Tibial nerve (tissue), 4 donors: Measurements from ENCODE around the gene STPG3. TPM values are rescaled to one million over a fixed set of nuclear protein-coding genes. Genes with fewer than 3 reads are reported as not detected.

Source experiments
- DNase-seq, 2 donors: peaks; one replicate each; pipeline ENCODE4 v3.0.0-alpha.2; 2019; ENCODE audit warnings: low spot score in 2 of 2
- H3K27ac ChIP-seq, 4 donors: fragments of 200-600 bp; sonication (generic) in 3 of 4; one replicate each; pipeline ENCODE4 v1.5.1; 2017 to 2019; ENCODE audit warnings: mild to moderate bottlenecking in 1 of 4
- H3K27me3 ChIP-seq, 2 donors: fragments of 200-600 bp; sonication (generic) in 1 of 2; one replicate each; pipeline versions ENCODE4 v1.5.1 to v1.6.0; 2017 to 2019
- H3K36me3 ChIP-seq, 3 donors: fragments of 200-600 bp; sonication (generic); one replicate each; pipeline ENCODE4 v1.5.1; 2018 to 2019
- H3K4me1 ChIP-seq, 4 donors: fragments of 200-600 bp; sonication (generic) in 3 of 4; one replicate each; pipeline ENCODE4 v1.5.1; 2017 to 2019
- H3K4me3 ChIP-seq, 4 donors: fragments of 200-600 bp; sonication (generic) in 3 of 4; one replicate each; pipeline ENCODE4 v1.5.1; 2017 to 2019; ENCODE audit warnings: mild to moderate bottlenecking in 1 of 4, moderate library complexity in 1 of 4
- H3K9me3 ChIP-seq, 4 donors: fragments of 200-600 bp; sonication (generic) in 3 of 4; one replicate each; pipeline ENCODE4 v1.5.1; 2017 to 2019
- CTCF ChIP-seq, 5 experiments: fragments of 200-600 bp in 3 of 5; fragments of 450-650 bp in 2 of 5; sonication (generic) in 3 of 5; IDR thresholded peaks; one replicate each; pipeline ENCODE4 v1.5.1; 2016 to 2019; ENCODE audit warnings: antibody characterized with exemption in 5 of 5, mild to moderate bottlenecking in 3 of 5, moderate library complexity in 2 of 5
- EP300 ChIP-seq, 2 donors: sonication (generic); formaldehyde crosslinking; IDR thresholded peaks; one replicate each; pipeline ENCODE4 v1.6.1; 2017; ENCODE audit warnings: antibody characterized with exemption in 2 of 2, mild to moderate bottlenecking in 1 of 2
- POLR2A ChIP-seq, 2 donors: fragments of 450-650 bp; IDR thresholded peaks; one replicate each; pipeline ENCODE4 v1.6.1; 2017; ENCODE audit warnings: antibody characterized with exemption in 2 of 2, mild to moderate bottlenecking in 2 of 2, moderate library complexity in 2 of 2
- WGBS, 2 donors: methylation state at CpG; one replicate each; pipeline ENCODE4 v1.1.5; 2018; 5-methylcytosine and 5-hydroxymethylcytosine counted together
- total RNA-seq, 4 donors: library from RNA; depleted of rRNA; stranded (reverse); fragments of >200 nt; gene quantifications; one replicate each; pipeline ENCODE4 v1.1.0, GENCODE V29; 2016

STPG3 gene
- total RNA-seq, 4 donors from 2014 or later = not detected

GRCh38 chr9:137273611-137274320 lies 22.7 kb downstream of the STPG3 start:
- TF ChIP-seq POLR2A (IDR thresholded peaks at IDR 0.05) = no peak
- no peak for TF ChIP-seq EP300 (IDR thresholded peaks at IDR 0.05)
- no peak for TF ChIP-seq CTCF (IDR thresholded peaks at IDR 0.05)
- WGBS, 2 donors = 73 to 80% methylated on average over 6 to 9 of the region's 15 CpGs
- Histone ChIP-seq H3K4me3 (no peak overlapping the region), H3K27ac (no peak overlapping the region), H3K4me1 (peaks cover 0 to 35% (median 20%) of the 10 kb centered on the region in 4 donors), H3K9me3 (peaks cover 0 to 4% (median 0%) of the 10 kb centered on the region in 4 donors), H3K27me3 (peaks cover 0 to 35% of the 10 kb centered on the region in 2 donors), H3K36me3 (peaks cover 3 to 55% (median 9%) of the 10 kb centered on the region in 3 donors)
- no peak for DNase-seq

- H3K9me3 ChIP-seq = peaks cover 0 to 10% (median 0%) of the 10 kb centered on the region in 4 donors
- no peak for DNase-seq
- 85 to 88% methylated on average over 10 of the region's 10 CpGs for WGBS, 2 donors
- peaks cover 0 to 39% of the 10 kb centered on the region in 2 donors for H3K27me3 ChIP-seq
- H3K4me1 ChIP-seq = peaks cover 0 to 36% (median 14%) of the 10 kb centered on the region in 4 donors
- no peak for TF ChIP-seq EP300 (IDR thresholded peaks at IDR 0.05)
- no peak for TF ChIP-seq POLR2A (IDR thresholded peaks at IDR 0.05)
- no peak for TF ChIP-seq CTCF (IDR thresholded peaks at IDR 0.05)
- no peak overlapping the region for H3K27ac ChIP-seq
- peaks cover 3 to 55% (median 9%) of the 10 kb centered on the region in 3 donors for H3K36me3 ChIP-seq
- no peak overlapping the region for H3K4me3 ChIP-seq
Measured at GRCh38 chr9:137275203-137275587, 24.1 kb downstream of the STPG3 start.

GRCh38 chr9:137275588-137276472 lies 24.7 kb downstream of the STPG3 start:
- Histone ChIP-seq H3K4me3 (no peak overlapping the region), H3K9me3 (peaks cover 0 to 10% (median 0%) of the 10 kb centered on the region in 4 donors), H3K36me3 (peaks cover 3 to 50% (median 9%) of the 10 kb centered on the region in 3 donors), H3K27me3 (peaks cover 0 to 45% of the 10 kb centered on the region in 2 donors), H3K4me1 (peaks cover 0 to 42% (median 15%) of the 10 kb centered on the region in 4 donors), H3K27ac (peak overlapping the region in 3 of 4 donors; percentile 36 to 86 (median 84))
- TF ChIP-seq EP300 (IDR thresholded peaks at IDR 0.05) (no peak), CTCF (IDR thresholded peaks at IDR 0.05) (no peak), POLR2A (IDR thresholded peaks at IDR 0.05) (no peak)
- 72 to 78% methylated on average over 21 to 22 of the region's 24 CpGs for WGBS, 2 donors
- no peak for DNase-seq

GRCh38 chr9:137276473-137277328 lies 25.6 kb downstream of the STPG3 start:
- H3K36me3 ChIP-seq = peaks cover 3 to 41% (median 9%) of the 10 kb centered on the region in 3 donors
- peak in 1 of 2 donors; percentile 46 for TF ChIP-seq EP300 (IDR thresholded peaks at IDR 0.05)
- TF ChIP-seq POLR2A (IDR thresholded peaks at IDR 0.05) = no peak
- H3K4me1 ChIP-seq = peaks cover 0 to 49% (median 17%) of the 10 kb centered on the region in 4 donors
- peak overlapping the region; percentile 36 to 86 (median 68) for H3K27ac ChIP-seq
- DNase-seq = peak in 1 of 2 donors; percentile 49
- WGBS, 2 donors = 20 to 36% methylated on average over 21 to 26 of the region's 30 CpGs
- peak overlapping the region in 3 of 4 donors; percentile 31 to 63 (median 51) for H3K4me3 ChIP-seq
- peaks cover 0 to 10% (median 0%) of the 10 kb centered on the region in 4 donors for H3K9me3 ChIP-seq
- peaks cover 0 to 52% of the 10 kb centered on the region in 2 donors for H3K27me3 ChIP-seq
